ENCODE measurements around the gene WDR5. TPM values are rescaled to one million over a fixed set of nuclear protein-coding genes. Genes with fewer than 3 reads are reported as not detected.

The WDR5 gene
- total and polyA plus RNA-seq, 9 of the 15 experiments (the other 6 are each of a cell fraction or from before 2014, with no cell fraction given), result 3.0 to 56.8 (median 38.6) TPM

DNA sequence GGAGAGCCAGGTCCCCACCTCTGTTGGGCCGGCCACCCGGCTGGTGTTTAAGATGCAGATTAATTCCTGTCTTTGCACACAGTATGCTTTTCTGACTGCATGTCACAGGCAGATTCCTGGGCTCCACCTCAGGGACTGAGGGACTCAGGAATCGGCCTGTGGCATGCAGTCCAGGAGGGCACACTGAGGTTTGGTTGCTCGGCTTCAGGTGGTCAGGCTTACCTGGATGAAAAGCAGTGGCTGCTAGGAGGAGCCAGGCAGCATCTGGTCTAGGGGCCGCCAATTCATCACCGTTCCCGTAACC is 1.1 kb downstream of the WDR5 start:
- DNase-seq (ENCODE audit: extremely low read depth in 1 of 4, low spot score in 3 of 4), result peak in 1 of 4 experiments; percentile 28
- FAIRE-seq, result peak; percentile 32
- peaks cover 6 to 63% of the 10 kb centered on the region in 2 experiments; a peak in 4 of 5 replicates for H3K4me1 ChIP-seq (replicated peaks in 1 of 2; ENCODE audit: control insufficient read depth in 2 of 2, insufficient read depth in 2 of 2, low read length in 2 of 2)
- in situ Hi-C loops (cut with MboI), result no loop called here
- ChIA-PET POLR2A (no interaction called here), CTCF (ENCODE audit: low intra/inter-chr PET ratio) (no interaction called here)
- peak overlapping the region; percentile 77 to 100 for H3K9ac ChIP-seq (ENCODE audit: insufficient read depth in 1 of 2, low read depth in 2 of 2, low read length in 2 of 2)
- no peaks in the 10 kb centered on the region for H3K9me3 ChIP-seq (replicated peaks; ENCODE audit: control insufficient read depth, insufficient read depth, low read depth, low read length)
- H3K27me3 ChIP-seq (ENCODE audit: control insufficient read depth in 2 of 2, insufficient read depth in 2 of 2, low read length in 2 of 2), result no peaks in the 10 kb centered on the region; a peak in 1 of 5 replicates
- intact Hi-C loops (cut with micrococcal nuclease), result no loop called here
- no peak overlapping the region for H2AFZ ChIP-seq (ENCODE audit: low read depth, low read length)
- TF ChIP-seq NFE2 (IDR thresholded peaks at IDR 0.05; ENCODE audit: low read depth) (no peak), ZNF146 (CRISPR knock-in tag; IDR thresholded peaks at IDR 0.05; ENCODE audit: unreplicated experiment) (no peak), ZNF445 (CRISPR knock-in tag; IDR thresholded peaks at IDR 0.05; ENCODE audit: low read depth) (no peak), TAF7 (tag; IDR thresholded peaks at IDR 0.05) (no peak), SREBF1 (IDR thresholded peaks at IDR 0.05; ENCODE audit: borderline replicate concordance, low read depth, low read length) (no peak), NCOA2 (IDR thresholded peaks at IDR 0.05; ENCODE audit: partially characterized antibody in 2 of 2) (no peak), RAD21 (CRISPR knock-in tag; conservative IDR thresholded peaks at IDR 0.05 in 1 of 2, IDR thresholded peaks at IDR 0.05 in 1 of 2) (no peak)
- TF ChIP-seq, protein P1, sequence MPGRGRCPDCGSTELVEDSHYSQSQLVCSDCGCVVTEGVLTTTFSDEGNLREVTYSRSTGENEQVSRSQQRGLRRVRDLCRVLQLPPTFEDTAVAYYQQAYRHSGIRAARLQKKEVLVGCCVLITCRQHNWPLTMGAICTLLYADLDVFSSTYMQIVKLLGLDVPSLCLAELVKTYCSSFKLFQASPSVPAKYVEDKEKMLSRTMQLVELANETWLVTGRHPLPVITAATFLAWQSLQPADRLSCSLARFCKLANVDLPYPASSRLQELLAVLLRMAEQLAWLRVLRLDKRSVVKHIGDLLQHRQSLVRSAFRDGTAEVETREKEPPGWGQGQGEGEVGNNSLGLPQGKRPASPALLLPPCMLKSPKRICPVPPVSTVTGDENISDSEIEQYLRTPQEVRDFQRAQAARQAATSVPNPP (IDR thresholded peaks at IDR 0.05; ENCODE audit: borderline replicate concordance, insufficient read depth, insufficient read length), result no peak
- TF ChIP-seq, protein P2, sequence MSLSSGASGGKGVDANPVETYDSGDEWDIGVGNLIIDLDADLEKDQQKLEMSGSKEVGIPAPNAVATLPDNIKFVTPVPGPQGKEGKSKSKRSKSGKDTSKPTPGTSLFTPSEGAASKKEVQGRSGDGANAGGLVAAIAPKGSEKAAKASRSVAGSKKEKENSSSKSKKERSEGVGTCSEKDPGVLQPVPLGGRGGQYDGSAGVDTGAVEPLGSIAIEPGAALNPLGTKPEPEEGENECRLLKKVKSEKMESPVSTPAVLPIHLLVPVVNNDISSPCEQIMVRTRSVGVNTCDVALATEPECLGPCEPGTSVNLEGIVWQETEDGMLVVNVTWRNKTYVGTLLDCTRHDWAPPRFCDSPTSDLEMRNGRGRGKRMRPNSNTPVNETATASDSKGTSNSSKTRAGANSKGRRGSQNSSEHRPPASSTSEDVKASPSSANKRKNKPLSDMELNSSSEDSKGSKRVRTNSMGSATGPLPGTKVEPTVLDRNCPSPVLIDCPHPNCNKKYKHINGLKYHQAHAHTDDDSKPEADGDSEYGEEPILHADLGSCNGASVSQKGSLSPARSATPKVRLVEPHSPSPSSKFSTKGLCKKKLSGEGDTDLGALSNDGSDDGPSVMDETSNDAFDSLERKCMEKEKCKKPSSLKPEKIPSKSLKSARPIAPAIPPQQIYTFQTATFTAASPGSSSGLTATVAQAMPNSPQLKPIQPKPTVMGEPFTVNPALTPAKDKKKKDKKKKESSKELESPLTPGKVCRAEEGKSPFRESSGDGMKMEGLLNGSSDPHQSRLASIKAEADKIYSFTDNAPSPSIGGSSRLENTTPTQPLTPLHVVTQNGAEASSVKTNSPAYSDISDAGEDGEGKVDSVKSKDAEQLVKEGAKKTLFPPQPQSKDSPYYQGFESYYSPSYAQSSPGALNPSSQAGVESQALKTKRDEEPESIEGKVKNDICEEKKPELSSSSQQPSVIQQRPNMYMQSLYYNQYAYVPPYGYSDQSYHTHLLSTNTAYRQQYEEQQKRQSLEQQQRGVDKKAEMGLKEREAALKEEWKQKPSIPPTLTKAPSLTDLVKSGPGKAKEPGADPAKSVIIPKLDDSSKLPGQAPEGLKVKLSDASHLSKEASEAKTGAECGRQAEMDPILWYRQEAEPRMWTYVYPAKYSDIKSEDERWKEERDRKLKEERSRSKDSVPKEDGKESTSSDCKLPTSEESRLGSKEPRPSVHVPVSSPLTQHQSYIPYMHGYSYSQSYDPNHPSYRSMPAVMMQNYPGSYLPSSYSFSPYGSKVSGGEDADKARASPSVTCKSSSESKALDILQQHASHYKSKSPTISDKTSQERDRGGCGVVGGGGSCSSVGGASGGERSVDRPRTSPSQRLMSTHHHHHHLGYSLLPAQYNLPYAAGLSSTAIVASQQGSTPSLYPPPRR (CRISPR knock-in tag; IDR thresholded peaks at IDR 0.05; ENCODE audit: borderline replicate concordance), result no peak
- TF ChIP-seq, protein P3, sequence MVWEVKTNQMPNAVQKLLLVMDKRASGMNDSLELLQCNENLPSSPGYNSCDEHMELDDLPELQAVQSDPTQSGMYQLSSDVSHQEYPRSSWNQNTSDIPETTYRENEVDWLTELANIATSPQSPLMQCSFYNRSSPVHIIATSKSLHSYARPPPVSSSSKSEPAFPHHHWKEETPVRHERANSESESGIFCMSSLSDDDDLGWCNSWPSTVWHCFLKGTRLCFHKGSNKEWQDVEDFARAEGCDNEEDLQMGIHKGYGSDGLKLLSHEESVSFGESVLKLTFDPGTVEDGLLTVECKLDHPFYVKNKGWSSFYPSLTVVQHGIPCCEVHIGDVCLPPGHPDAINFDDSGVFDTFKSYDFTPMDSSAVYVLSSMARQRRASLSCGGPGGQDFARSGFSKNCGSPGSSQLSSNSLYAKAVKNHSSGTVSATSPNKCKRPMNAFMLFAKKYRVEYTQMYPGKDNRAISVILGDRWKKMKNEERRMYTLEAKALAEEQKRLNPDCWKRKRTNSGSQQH (CRISPR knock-in tag; IDR thresholded peaks at IDR 0.05), result no peak
- peaks cover 50% of the 10 kb centered on the region for H3K36me3 ChIP-seq (ENCODE audit: control insufficient read depth, insufficient read depth, low read length)
- H3K4me2 ChIP-seq (ENCODE audit: insufficient read depth, low read length), result peak overlapping the region; percentile 87
- no peaks in the 10 kb centered on the region for H3K9me1 ChIP-seq (ENCODE audit: control insufficient read depth, insufficient read depth, low read length)
- H3K4me3 ChIP-seq, result peak overlapping the region; percentile 84
- peak; percentile 14; the same call in 2 of the 3 replicates for ATAC-seq
- H4K20me1 ChIP-seq (replicated peaks; ENCODE audit: control insufficient read depth, insufficient read depth, low read length), result peaks cover 22% of the 10 kb centered on the region; the same call in 1 of the 2 replicates
- H3K79me2 ChIP-seq (ENCODE audit: control insufficient read depth, insufficient read depth, low read length), result peaks cover 54% of the 10 kb centered on the region
- WGBS (ENCODE audit: insufficient coverage, low coverage, missing lambda C conversion rate), result 49% methylated on average over 7 of the region's 7 CpGs
- no TSS peak for BruUV-seq (replicated peaks)
- H3K27ac ChIP-seq (ENCODE audit: extremely low read depth, low read depth, low read length), result peak overlapping the region; percentile 71; the same call in 2 of the 3 replicates

Measured in K562 (cell line).